Fibroblast of villous mesenchyme (primary cell): ENCODE data around the gene RAD51B. TPM values are rescaled to one million over a fixed set of nuclear protein-coding genes. Genes with fewer than 3 reads are reported as not detected.

Experiments
- DNase-seq: peaks from one replicate; pipeline ENCODE4 v3.0.0-alpha.2; 2010; ENCODE audit warnings: low read depth
- H3K4me3 ChIP-seq: 2 replicates; pipeline ENCODE4 v1.5.1; 2011; ENCODE audit warnings: low read depth, mild to moderate bottlenecking, low read length
- CTCF ChIP-seq: IDR thresholded peaks from 2 replicates; pipeline ENCODE4 v1.5.1; 2012; ENCODE audit warnings: low read depth, mild to moderate bottlenecking, low read length; ENCODE audit not compliant: insufficient read depth
- total RNA-seq: library from RNA; depleted of rRNA; stranded (reverse); fragments of >200 nt; gene quantifications from 2 replicates; pipeline ENCODE4 v1.2.3, GENCODE V29; 2012

The RAD51B gene
- total RNA-seq, 1 donor: 22.0 TPM

GRCh38 chr14:68486033-68486732 is 666.6 kb downstream of the RAD51B start:
- no peak for DNase-seq
- H3K4me3 ChIP-seq: no peak overlapping the region
- TF ChIP-seq CTCF: no peak

GRCh38 chr14:68486809-68487208 is 667.2 kb downstream of the RAD51B start:
- DNase-seq: no peak
- TF ChIP-seq CTCF: no peak
- H3K4me3 ChIP-seq: no peak overlapping the region

GRCh38 chr14:68487805-68488590 is 668.4 kb downstream of the RAD51B start:
- peak; percentile 33 for DNase-seq
- no peak for TF ChIP-seq CTCF
- H3K4me3 ChIP-seq: no peak overlapping the region

GRCh38 chr14:68491793-68492192 is 672.2 kb downstream of the RAD51B start:
- H3K4me3 ChIP-seq: no peak overlapping the region
- no peak for TF ChIP-seq CTCF
- DNase-seq: no peak

GRCh38 chr14:68492381-68493151 is 673.0 kb downstream of the RAD51B start:
- TF ChIP-seq CTCF: no peak
- no peak overlapping the region for H3K4me3 ChIP-seq
- no peak for DNase-seq

GRCh38 chr14:68493152-68493911 is 673.8 kb downstream of the RAD51B start:
- no peak for DNase-seq
- H3K4me3 ChIP-seq: no peak overlapping the region
- no peak for TF ChIP-seq CTCF
